Suprapubic skin (tissue), 4 donors: ENCODE results near the gene SNN. TPM values are rescaled to one million over a fixed set of nuclear protein-coding genes. Genes with fewer than 3 reads are reported as not detected.

Experiments used
- DNase-seq, 2 donors: peaks; one replicate each; pipeline ENCODE4 v3.0.0-alpha.2; 2019; ENCODE audit warnings: low spot score in 2 of 2
- H3K27ac ChIP-seq: fragments of 200-600 bp; sonication (generic); one replicate; pipeline ENCODE4 v1.5.1; 2019
- H3K27me3 ChIP-seq: fragments of 200-600 bp; sonication (generic); one replicate; pipeline ENCODE4 v1.5.1; 2019
- H3K36me3 ChIP-seq: fragments of 200-600 bp; sonication (generic); one replicate; pipeline ENCODE4 v1.5.1; 2019
- H3K4me1 ChIP-seq: fragments of 200-600 bp; sonication (generic); one replicate; pipeline ENCODE4 v1.5.1; 2019
- H3K4me3 ChIP-seq: fragments of 200-600 bp; sonication (generic); one replicate; pipeline ENCODE4 v1.5.1; 2019; ENCODE audit warnings: mild to moderate bottlenecking
- H3K9me3 ChIP-seq: fragments of 200-600 bp; sonication (generic); one replicate; pipeline ENCODE4 v1.5.1; 2019
- CTCF ChIP-seq, 2 donors: fragments of 200-600 bp in 1 of 2; fragments of 450-650 bp in 1 of 2; sonication (generic) in 1 of 2; IDR thresholded peaks; one replicate each; pipeline ENCODE4 v1.5.1; 2016 to 2019; ENCODE audit warnings: antibody characterized with exemption in 2 of 2, mild to moderate bottlenecking in 1 of 2, moderate library complexity in 1 of 2
- EP300 ChIP-seq: sonication (generic); formaldehyde crosslinking; IDR thresholded peaks from one replicate; pipeline ENCODE4 v1.6.1; 2017; ENCODE audit warnings: antibody characterized with exemption
- POLR2A ChIP-seq, 2 donors: fragments of 450-650 bp; IDR thresholded peaks; one replicate each; pipeline ENCODE4 v1.6.1; 2017; ENCODE audit warnings: antibody characterized with exemption in 2 of 2, mild to moderate bottlenecking in 2 of 2, moderate library complexity in 2 of 2
- POLR2AphosphoS5 ChIP-seq, 3 donors: sonication (generic); formaldehyde crosslinking; IDR thresholded peaks; one replicate each; pipeline ENCODE4 v1.6.1; 2017; ENCODE audit warnings: antibody characterized with exemption in 3 of 3
- WGBS: methylation state at CpG from one replicate; pipeline ENCODE4 v1.1.5; 2018; 5-methylcytosine and 5-hydroxymethylcytosine counted together
- total RNA-seq, 4 donors: library from RNA; depleted of rRNA; stranded (reverse); fragments of >200 nt; gene quantifications; one replicate each; pipeline ENCODE4 v1.1.0, GENCODE V29; 2016

The SNN gene
- total RNA-seq, 4 donors from 2014 or later: 17.0 to 32.7 (median 24.6) TPM

GRCh38 chr16:11634312-11634711 is 33.9 kb upstream of the SNN start:
- Histone ChIP-seq H3K36me3 (no peaks in the 10 kb centered on the region), H3K27me3 (no peaks in the 10 kb centered on the region)

GRCh38 chr16:11635113-11635652 is 33.1 kb upstream of the SNN start:
- Histone ChIP-seq H3K4me1 (peaks cover 41% of the 10 kb centered on the region), H3K9me3 (no peaks in the 10 kb centered on the region), H3K4me3 (no peak overlapping the region), H3K36me3 (no peaks in the 10 kb centered on the region), H3K27ac (no peak overlapping the region), H3K27me3 (no peaks in the 10 kb centered on the region)
- no peak for TF ChIP-seq EP300
- no peak for TF ChIP-seq CTCF (IDR thresholded peaks at IDR 0.05)
- no peak for TF ChIP-seq POLR2AphosphoS5 (IDR thresholded peaks at IDR 0.05)
- no peak for TF ChIP-seq POLR2A (IDR thresholded peaks at IDR 0.05)
- 82% methylated on average over 10 of the region's 10 CpGs for WGBS
- no peak for DNase-seq

More at GRCh38 chr16:11634312-11634711, 33.9 kb upstream of the SNN start:
- WGBS: 84% methylated on average over 6 of the region's 6 CpGs
- H3K27ac ChIP-seq: no peak overlapping the region
- H3K4me3 ChIP-seq: no peak overlapping the region
- no peaks in the 10 kb centered on the region for H3K9me3 ChIP-seq
- no peak for TF ChIP-seq POLR2A (IDR thresholded peaks at IDR 0.05)
- no peak for TF ChIP-seq EP300
- no peak for DNase-seq
- peaks cover 42% of the 10 kb centered on the region for H3K4me1 ChIP-seq

- Histone ChIP-seq H3K9me3 (no peaks in the 10 kb centered on the region), H3K36me3 (no peaks in the 10 kb centered on the region), H3K27me3 (no peaks in the 10 kb centered on the region), H3K4me3 (peak overlapping the region; percentile 22), H3K4me1 (peaks cover 46% of the 10 kb centered on the region), H3K27ac (peak overlapping the region; percentile 62)
- WGBS: 82% methylated on average over 12 of the region's 12 CpGs
- no peak for TF ChIP-seq POLR2A (IDR thresholded peaks at IDR 0.05)
- TF ChIP-seq CTCF (IDR thresholded peaks at IDR 0.05): no peak
- TF ChIP-seq POLR2AphosphoS5 (IDR thresholded peaks at IDR 0.05): no peak
- TF ChIP-seq EP300: no peak
- DNase-seq: no peak
Measured at GRCh38 chr16:11635679-11636171, 32.5 kb upstream of the SNN start.

- 51% methylated on average over 14 of the region's 14 CpGs for WGBS
- no peak for TF ChIP-seq EP300
- peak in 1 of 3 donors; percentile 8 for TF ChIP-seq POLR2AphosphoS5 (IDR thresholded peaks at IDR 0.05)
- Histone ChIP-seq H3K4me1 (peaks cover 51% of the 10 kb centered on the region), H3K27me3 (no peaks in the 10 kb centered on the region), H3K4me3 (peak overlapping the region; percentile 22), H3K36me3 (no peaks in the 10 kb centered on the region), H3K27ac (peak overlapping the region; percentile 62), H3K9me3 (no peaks in the 10 kb centered on the region)
- no peak for DNase-seq
Measured at GRCh38 chr16:11636172-11636721, 32.0 kb upstream of the SNN start.

- Histone ChIP-seq H3K27ac (no peak overlapping the region), H3K4me1 (peaks cover 56% of the 10 kb centered on the region), H3K27me3 (no peaks in the 10 kb centered on the region), H3K36me3 (no peaks in the 10 kb centered on the region), H3K4me3 (no peak overlapping the region), H3K9me3 (no peaks in the 10 kb centered on the region)
- WGBS: 73% methylated on average over 4 of the region's 5 CpGs
- DNase-seq: no peak
- TF ChIP-seq POLR2A (IDR thresholded peaks at IDR 0.05): no peak
- no peak for TF ChIP-seq POLR2AphosphoS5 (IDR thresholded peaks at IDR 0.05)
- no peak for TF ChIP-seq CTCF (IDR thresholded peaks at IDR 0.05)
- TF ChIP-seq EP300: no peak
Measured at GRCh38 chr16:11637320-11637719, 30.9 kb upstream of the SNN start.

- no peak for TF ChIP-seq POLR2A (IDR thresholded peaks at IDR 0.05)
- no peak for TF ChIP-seq POLR2AphosphoS5 (IDR thresholded peaks at IDR 0.05)
- TF ChIP-seq CTCF (IDR thresholded peaks at IDR 0.05): no peak
- TF ChIP-seq EP300: no peak
- DNase-seq: no peak
- Histone ChIP-seq H3K27me3 (no peaks in the 10 kb centered on the region), H3K27ac (no peak overlapping the region), H3K4me3 (no peak overlapping the region), H3K9me3 (no peaks in the 10 kb centered on the region), H3K4me1 (peaks cover 48% of the 10 kb centered on the region), H3K36me3 (no peaks in the 10 kb centered on the region)
- 99% methylated on average over 4 of the region's 4 CpGs for WGBS
Measured at GRCh38 chr16:11638140-11638539, 30.1 kb upstream of the SNN start.
